Activated T-cell treated with anti-CD3 and anti-CD28 coated beads, Interleukin-2, amount 50 U/mL, for 1 hour (primary cell): ENCODE results near the gene IRGC.
"Not testable (repeated sequence)": the region's sequence is repeated elsewhere in the genome, so short reads cannot be mapped to it uniquely, and the experiment has no call there.

Experiments
- DNase-seq: peaks from one replicate; pipeline ENCODE4 v3.0.0-alpha.2; 2020

Gene IRGC

DNA sequence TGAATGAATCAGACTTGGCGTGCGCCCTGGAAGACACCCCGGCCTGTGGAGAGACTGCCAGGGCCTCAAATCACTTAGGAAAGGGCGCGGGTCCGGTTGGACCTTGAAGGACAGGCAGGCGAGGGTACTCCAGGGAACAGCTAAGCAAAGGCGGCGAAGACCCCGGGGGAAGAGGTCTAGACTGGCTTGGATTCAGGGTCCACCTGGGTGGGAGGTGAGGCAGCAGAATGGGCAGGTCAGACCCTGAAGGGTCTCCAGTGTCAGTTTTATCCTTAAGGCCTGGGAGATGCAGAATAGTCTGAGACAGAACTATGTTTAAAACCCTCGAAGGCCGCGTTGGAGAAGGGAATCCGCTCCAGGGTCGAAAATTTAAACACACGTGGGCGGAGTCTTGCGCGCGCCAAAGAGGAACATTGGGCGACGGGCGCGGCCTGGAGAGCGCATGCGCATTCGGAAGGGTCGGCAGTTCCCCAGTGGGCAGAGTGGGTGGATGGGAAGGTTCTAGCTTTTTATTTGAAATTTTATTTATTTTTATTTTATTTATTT is 39.5 kb downstream of the IRGC start:
- DNase-seq: peak; percentile 73

DNA sequence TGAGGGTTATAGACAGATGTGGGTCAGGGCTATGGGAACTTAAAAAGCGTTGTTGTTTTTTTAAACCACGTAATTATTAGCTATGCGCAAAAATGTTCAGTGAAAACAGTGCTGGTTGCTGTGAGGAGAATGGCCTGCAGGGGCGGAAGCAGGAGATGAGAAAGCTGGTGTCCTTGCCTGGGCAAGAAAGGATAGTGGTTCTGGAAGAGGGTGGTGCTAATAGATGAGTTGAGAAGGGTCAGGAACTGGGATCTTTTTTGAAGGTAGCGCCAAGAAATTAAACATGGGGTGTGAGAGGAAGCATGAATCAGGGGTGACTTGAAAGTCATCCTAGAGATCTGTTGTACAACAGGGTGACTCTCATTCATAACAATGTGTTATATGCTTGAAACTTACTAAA is 43.6 kb downstream of the IRGC start:
- DNase-seq: no peak

DNA sequence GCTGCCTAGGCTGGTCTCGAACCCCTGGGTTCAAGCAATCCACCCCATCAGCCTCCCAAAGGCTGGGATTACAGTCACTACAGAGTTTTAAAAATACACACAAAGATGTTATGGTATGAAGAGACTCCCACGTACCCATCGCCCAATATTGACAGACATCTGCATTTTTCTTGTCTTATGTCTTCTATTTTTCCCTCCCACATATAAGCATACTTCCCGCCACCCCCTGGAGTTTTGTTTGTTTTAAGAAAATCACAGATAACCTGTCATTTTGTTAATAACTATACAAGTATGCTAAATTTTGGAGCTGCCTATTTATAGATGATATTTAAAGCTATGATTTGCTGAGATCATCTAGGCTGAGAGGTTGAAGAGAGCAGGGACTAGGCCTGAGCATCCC is 45.1 kb downstream of the IRGC start:
- DNase-seq: no peak

DNA sequence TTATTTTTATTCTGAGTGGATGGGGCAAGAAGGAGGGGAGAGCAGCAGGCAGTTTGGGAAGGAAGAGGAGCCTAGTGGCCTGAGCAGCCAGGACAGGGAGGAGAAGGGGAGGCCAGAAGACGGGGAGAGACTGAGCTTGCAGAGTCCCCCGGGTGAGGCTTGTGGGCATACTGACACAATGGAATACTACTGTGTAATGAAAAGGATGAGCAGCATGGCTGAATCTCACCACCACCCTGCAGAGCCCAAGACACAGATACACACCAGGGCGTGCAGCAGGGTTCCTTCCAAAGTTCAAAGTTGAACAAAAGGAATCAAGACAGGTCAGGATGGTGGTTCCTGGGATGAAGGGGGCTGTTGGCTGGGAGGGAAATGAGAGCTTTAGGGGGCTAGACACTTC is 46.9 kb downstream of the IRGC start:
- no peak for DNase-seq

DNA sequence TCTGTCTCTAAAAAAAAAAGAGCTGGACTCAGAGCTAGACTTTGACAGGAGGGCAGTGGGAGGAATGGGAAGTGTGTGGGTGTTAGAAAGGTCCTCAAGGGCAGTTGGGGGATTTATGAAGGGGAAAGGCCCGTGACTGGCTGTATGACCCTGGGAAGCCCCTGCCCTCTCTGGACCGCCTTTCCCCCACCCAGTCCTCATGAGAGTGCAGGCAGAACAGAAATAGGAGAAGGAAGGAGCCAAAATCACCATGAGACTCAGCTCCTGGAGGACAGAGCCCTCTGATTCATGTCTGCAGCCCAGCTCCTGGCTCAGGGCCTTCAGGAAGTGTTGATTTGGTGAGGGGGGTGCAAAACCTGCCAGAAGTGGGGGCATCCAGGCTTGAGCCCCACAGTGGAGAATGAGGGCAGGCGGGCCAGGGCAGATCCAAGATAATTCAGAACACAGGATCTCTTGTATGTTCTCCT is 47.6 kb downstream of the IRGC start:
- DNase-seq: no peak

DNA sequence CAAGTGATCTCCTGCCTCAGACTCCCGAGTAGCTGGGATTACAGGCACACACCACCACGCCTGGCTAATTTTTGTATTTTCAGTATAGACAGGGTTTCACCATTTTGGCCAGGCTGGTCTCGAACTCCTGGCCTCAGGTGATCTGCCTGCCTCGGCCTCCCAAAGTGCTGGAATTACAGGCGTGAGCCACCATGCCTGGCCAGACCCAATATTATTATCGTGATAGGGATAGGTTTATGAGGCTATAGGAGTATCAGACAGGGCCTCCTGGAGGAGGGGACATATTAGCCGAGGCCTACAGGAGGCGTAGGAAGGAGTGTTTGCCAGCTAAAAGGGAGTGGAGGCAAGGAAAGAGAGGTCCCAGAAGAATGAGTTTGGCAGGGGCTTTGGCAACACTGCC is 48.8 kb downstream of the IRGC start:
- DNase-seq: not testable (repeated sequence)

DNA sequence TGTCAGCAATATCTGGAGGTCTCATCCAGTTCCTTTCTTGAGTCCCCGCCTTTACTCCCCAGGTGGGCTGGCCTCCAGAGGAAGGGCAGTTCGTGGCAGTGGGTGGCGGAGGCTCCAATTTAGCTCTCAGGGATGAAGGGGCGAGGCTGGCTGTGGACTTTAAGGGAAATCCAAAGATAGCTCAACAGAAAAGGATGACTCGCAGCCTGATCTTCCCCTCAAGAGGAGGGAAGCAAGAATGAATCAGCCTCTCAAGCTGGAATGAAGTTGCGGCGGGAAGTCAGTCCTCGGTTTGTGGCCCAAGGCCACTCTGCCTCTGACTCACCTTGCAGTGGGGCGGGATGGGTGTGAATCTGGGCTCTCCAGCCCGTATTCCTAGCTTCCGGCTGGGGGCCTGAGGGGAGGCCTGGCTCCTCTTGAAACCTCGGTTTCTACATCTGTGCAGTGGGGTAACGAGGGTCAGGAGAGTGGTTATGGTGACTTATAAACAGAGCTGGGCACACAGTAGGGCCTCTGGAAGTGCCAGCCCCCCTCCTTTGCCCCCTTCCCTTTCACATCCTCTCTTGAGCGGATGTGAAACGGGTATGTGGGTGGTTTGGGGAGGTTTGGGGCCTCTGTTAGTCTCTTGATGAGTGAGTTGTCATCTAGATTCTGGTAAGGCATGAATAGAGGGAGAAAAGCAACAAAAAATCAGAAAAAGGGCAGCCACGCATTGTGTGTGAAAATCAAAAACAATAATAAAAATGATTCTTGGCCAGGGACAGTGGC is 49.4 kb downstream of the IRGC start:
- DNase-seq: peak; percentile 64

DNA sequence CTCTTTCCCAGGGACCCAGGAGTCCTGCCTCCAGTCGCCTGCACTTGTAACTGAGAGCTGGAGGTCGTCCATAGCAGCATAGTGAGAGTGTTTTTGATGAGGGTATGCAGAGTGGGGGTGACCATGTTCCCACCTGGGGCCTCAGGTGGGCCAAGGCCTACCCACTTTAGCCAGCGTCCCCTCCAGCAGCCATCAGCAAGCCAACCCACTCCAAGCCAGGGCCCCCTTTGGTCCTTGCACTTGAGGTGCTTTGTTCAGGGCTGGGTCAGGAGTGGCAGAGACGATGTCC is 50.8 kb downstream of the IRGC start:
- no peak for DNase-seq

DNA sequence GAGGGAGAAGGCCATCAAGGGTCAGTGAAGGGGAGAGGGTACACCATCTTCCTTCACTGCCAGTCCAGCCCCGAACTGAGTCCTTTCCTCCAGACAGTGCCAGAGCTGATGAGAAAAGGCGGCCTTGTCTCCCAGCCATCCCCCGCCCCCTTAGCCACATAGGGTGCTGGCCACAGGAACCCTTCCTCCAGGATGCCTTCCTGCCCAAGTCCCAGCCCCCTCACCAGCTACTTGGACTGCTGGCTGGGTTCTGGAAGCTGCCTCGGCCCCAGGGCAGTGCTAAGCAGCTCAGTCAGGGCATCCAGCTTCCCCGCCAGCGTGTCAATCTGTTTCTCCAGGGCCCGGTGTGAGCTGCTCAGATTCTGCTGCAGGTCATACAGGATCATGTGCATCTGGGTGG is 51.4 kb downstream of the IRGC start:
- DNase-seq: no peak

DNA sequence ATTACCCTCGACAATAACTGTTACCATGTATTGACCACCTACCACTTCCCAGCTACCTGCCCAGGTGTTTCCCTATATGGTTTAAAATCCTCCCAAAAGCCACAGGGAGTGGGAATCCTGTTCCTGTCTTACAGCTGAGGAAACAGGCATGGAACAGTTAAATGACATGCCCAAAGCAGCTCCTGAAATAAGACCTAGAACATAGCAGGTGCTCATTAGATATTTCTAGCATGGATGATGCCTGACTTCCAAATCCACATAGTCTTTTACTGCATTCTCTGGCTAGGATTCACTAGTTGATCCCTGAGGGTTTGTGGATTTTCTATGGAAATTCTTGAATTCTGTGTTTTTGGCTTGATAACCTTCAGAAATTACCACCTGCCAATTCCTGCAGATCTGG is 51.9 kb downstream of the IRGC start:
- no peak for DNase-seq

DNA sequence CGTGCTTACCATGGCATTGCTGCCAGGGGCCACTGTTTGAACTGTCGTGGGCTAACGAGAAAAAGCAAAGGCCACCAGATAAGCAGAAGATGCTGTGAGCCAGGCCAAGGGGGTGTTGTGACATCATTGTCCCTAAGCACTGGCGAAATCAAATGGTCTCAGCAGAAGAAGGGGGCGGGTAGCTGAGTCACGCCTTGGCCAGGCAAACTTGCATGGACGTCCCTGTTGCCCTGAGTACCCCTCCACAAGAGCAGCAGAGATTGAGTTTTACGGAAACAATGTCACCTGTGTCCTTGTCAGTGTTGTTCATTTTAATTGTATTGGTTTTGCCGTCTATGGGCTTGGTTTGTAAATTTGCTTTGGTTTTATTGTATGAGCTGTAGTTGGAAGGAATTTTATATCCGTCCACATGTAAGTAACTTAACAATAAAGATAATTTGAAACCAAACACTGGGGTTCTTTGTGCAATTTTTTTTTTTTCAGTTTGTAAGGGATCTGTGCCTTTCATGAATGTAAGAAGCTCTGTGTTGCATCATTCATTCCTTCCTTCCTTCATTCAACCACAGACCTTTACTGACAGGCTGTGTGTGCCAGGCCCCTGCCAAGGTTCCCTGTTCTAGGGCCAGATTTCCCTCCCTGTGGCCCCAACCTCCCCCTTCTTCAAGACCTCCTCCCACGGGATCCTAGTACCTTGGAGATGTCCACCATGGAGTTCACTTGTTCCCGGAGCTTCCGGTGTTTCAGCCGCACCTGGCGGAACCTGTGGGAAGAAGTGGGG is 52.6 kb downstream of the IRGC start:
- no peak for DNase-seq

DNA sequence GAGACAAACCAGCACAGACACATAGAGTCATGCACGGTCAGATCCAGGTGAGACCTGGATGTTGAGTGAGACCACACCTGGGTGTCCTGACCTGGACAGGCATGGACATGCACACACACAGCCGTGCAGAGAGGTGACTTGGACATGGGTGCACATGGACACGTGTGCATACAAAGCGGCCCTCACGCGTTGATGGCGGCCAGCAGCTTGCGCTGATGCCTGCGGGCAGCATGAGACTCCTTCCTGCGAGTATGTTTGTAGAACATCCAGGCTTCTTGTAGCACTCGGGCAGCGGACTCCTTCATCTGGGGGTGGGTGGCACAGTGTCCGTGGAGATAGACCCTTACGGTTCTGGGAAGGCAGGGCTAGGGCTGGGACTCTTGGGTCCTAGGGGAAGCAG is 53.4 kb downstream of the IRGC start:
- no peak for DNase-seq
